HUES64 (cell line): ENCODE results near the gene ZBTB9.

Experiments used
- H3K27ac ChIP-seq: 2 replicates; pipeline ENCODE4 v1.7.0; 2013; ENCODE audit warnings: low read depth, low read length, inconsistent platforms
- H3K27me3 ChIP-seq: 2 replicates; pipeline ENCODE4 v1.6.1; 2013; ENCODE audit warnings: mild to moderate bottlenecking, low read length; ENCODE audit not compliant: insufficient read depth
- H3K36me3 ChIP-seq: 2 replicates; pipeline ENCODE4 v1.6.1; 2013; ENCODE audit warnings: mild to moderate bottlenecking, low read length; ENCODE audit not compliant: insufficient read depth
- H3K4me1 ChIP-seq: 2 replicates; pipeline ENCODE4 v1.6.1; 2013; ENCODE audit warnings: mild to moderate bottlenecking, low read length, moderate library complexity; ENCODE audit not compliant: insufficient read depth
- H3K4me3 ChIP-seq: 2 replicates; pipeline ENCODE4 v1.5.1; 2013; ENCODE audit warnings: mild to moderate bottlenecking, low read length, moderate library complexity
- H3K9ac ChIP-seq: 2 replicates; pipeline ENCODE4 v1.6.1; 2013; ENCODE audit warnings: mild to moderate bottlenecking, low read depth, low read length
- H3K9me3 ChIP-seq: 2 replicates; pipeline ENCODE4 v1.6.1; 2013; ENCODE audit warnings: low read depth, low read length; ENCODE audit not compliant: insufficient read depth
- WGBS: fragments of 150-250, 120-280 bp; methylation state at CpG from one replicate; pipeline ENCODE4 v1.1.7; 2013; ENCODE audit warnings: missing lambda C conversion rate; 5-methylcytosine and 5-hydroxymethylcytosine counted together

The ZBTB9 gene

GRCh38 chr6:33439956-33440648 lies 14.3 kb upstream of the ZBTB9 start:
- Histone ChIP-seq H3K27ac (no peak overlapping the region), H3K27me3 (no peaks in the 10 kb centered on the region), H3K9me3 (no peaks in the 10 kb centered on the region), H3K4me3 (no peak overlapping the region), H3K4me1 (no peaks in the 10 kb centered on the region), H3K36me3 (peaks cover 93% of the 10 kb centered on the region), H3K9ac (no peak overlapping the region)
- WGBS: 79% methylated on average over 9 of the region's 9 CpGs

- H3K27me3 ChIP-seq: no peaks in the 10 kb centered on the region
- H3K9me3 ChIP-seq: no peaks in the 10 kb centered on the region
- no peaks in the 10 kb centered on the region for H3K4me1 ChIP-seq
- 91% methylated on average over 19 of the region's 19 CpGs for WGBS
- H3K27ac ChIP-seq: no peak overlapping the region
- peaks cover 93% of the 10 kb centered on the region for H3K36me3 ChIP-seq
- H3K4me3 ChIP-seq: no peak overlapping the region
- no peak overlapping the region for H3K9ac ChIP-seq
Observed at GRCh38 chr6:33440649-33441309, 13.6 kb upstream of the ZBTB9 start.

- no peaks in the 10 kb centered on the region for H3K4me1 ChIP-seq
- H3K9ac ChIP-seq: no peak overlapping the region
- no peaks in the 10 kb centered on the region for H3K9me3 ChIP-seq
- H3K36me3 ChIP-seq: peaks cover 94% of the 10 kb centered on the region
- WGBS: 97% methylated on average over 9 of the region's 9 CpGs
- H3K4me3 ChIP-seq: no peak overlapping the region
- H3K27me3 ChIP-seq: no peaks in the 10 kb centered on the region
- H3K27ac ChIP-seq: no peak overlapping the region
Observed at GRCh38 chr6:33441457-33441856, 12.9 kb upstream of the ZBTB9 start.

- no peaks in the 10 kb centered on the region for H3K4me1 ChIP-seq
- no peaks in the 10 kb centered on the region for H3K27me3 ChIP-seq
- H3K4me3 ChIP-seq: no peak overlapping the region
- 89% methylated on average over 8 of the region's 8 CpGs for WGBS
- no peaks in the 10 kb centered on the region for H3K9me3 ChIP-seq
- no peak overlapping the region for H3K9ac ChIP-seq
- no peak overlapping the region for H3K27ac ChIP-seq
- peaks cover 94% of the 10 kb centered on the region for H3K36me3 ChIP-seq
Observed at GRCh38 chr6:33442283-33442682, 12.1 kb upstream of the ZBTB9 start.

GRCh38 chr6:33443025-33443424 lies 11.4 kb upstream of the ZBTB9 start:
- Histone ChIP-seq H3K9ac (no peak overlapping the region), H3K4me3 (no peak overlapping the region), H3K27ac (no peak overlapping the region), H3K27me3 (no peaks in the 10 kb centered on the region), H3K36me3 (peaks cover 95% of the 10 kb centered on the region), H3K9me3 (no peaks in the 10 kb centered on the region), H3K4me1 (no peaks in the 10 kb centered on the region)
- 96% methylated on average over 17 of the region's 17 CpGs for WGBS

- Histone ChIP-seq H3K4me3 (no peak overlapping the region), H3K9ac (no peak overlapping the region), H3K9me3 (no peaks in the 10 kb centered on the region), H3K27me3 (no peaks in the 10 kb centered on the region), H3K27ac (no peak overlapping the region), H3K4me1 (no peaks in the 10 kb centered on the region), H3K36me3 (peaks cover 95% of the 10 kb centered on the region)
- 97% methylated on average over 18 of the region's 18 CpGs for WGBS
Observed at GRCh38 chr6:33443619-33444504, 10.5 kb upstream of the ZBTB9 start.

GRCh38 chr6:33445119-33445603 lies 9.2 kb upstream of the ZBTB9 start:
- Histone ChIP-seq H3K9me3 (no peaks in the 10 kb centered on the region), H3K27ac (no peak overlapping the region), H3K27me3 (no peaks in the 10 kb centered on the region), H3K9ac (no peak overlapping the region), H3K4me3 (no peak overlapping the region), H3K36me3 (peaks cover 97% of the 10 kb centered on the region), H3K4me1 (no peaks in the 10 kb centered on the region)
- WGBS: 98% methylated on average over 2 of the region's 3 CpGs

- Histone ChIP-seq H3K4me1 (no peaks in the 10 kb centered on the region), H3K36me3 (peaks cover 94% of the 10 kb centered on the region), H3K9ac (no peak overlapping the region), H3K27me3 (no peaks in the 10 kb centered on the region), H3K27ac (no peak overlapping the region), H3K4me3 (no peak overlapping the region), H3K9me3 (no peaks in the 10 kb centered on the region)
- 94% methylated on average over 10 of the region's 10 CpGs for WGBS
Observed at GRCh38 chr6:33446356-33446755, 8.0 kb upstream of the ZBTB9 start.

- 95% methylated on average over 3 of the region's 3 CpGs for WGBS
- Histone ChIP-seq H3K4me1 (no peaks in the 10 kb centered on the region), H3K4me3 (no peak overlapping the region), H3K9me3 (no peaks in the 10 kb centered on the region), H3K27me3 (no peaks in the 10 kb centered on the region), H3K27ac (no peak overlapping the region), H3K9ac (no peak overlapping the region), H3K36me3 (peaks cover 63% of the 10 kb centered on the region)
Observed at GRCh38 chr6:33450434-33450833, 3.9 kb upstream of the ZBTB9 start.

GRCh38 chr6:33451606-33452005 lies 2.8 kb upstream of the ZBTB9 start:
- peaks cover 63% of the 10 kb centered on the region for H3K36me3 ChIP-seq
- no peaks in the 10 kb centered on the region for H3K9me3 ChIP-seq
- no peaks in the 10 kb centered on the region for H3K27me3 ChIP-seq
- no peak overlapping the region for H3K27ac ChIP-seq
- H3K9ac ChIP-seq: no peak overlapping the region
- no peaks in the 10 kb centered on the region for H3K4me1 ChIP-seq
- WGBS: 97% methylated on average over 15 of the region's 15 CpGs
- H3K4me3 ChIP-seq: no peak overlapping the region

GRCh38 chr6:33452496-33452895 lies 1.9 kb upstream of the ZBTB9 start:
- no peak overlapping the region for H3K4me3 ChIP-seq

More at GRCh38 chr6:33452496-33452895, 1.9 kb upstream of the ZBTB9 start:
- no peak overlapping the region for H3K27ac ChIP-seq
- H3K36me3 ChIP-seq: peaks cover 63% of the 10 kb centered on the region
- no peak overlapping the region for H3K9ac ChIP-seq
- H3K9me3 ChIP-seq: no peaks in the 10 kb centered on the region
- WGBS: no CpG with 5 or more reads among the region's 4 CpGs
- H3K4me1 ChIP-seq: no peaks in the 10 kb centered on the region
- H3K27me3 ChIP-seq: no peaks in the 10 kb centered on the region
